K562 (cell line): ENCODE data around the gene ACTR1B. TPM values are rescaled to one million over a fixed set of nuclear protein-coding genes. Genes with fewer than 3 reads are reported as not detected.

Experiments used
- ASH1L ChIP-seq: fragments of 450-650 bp; IDR thresholded peaks from 2 replicates; pipeline ENCODE4 v1.6.1; 2018; ENCODE audit warnings: borderline replicate concordance, mild to moderate bottlenecking, low read depth; ENCODE audit not compliant: partially characterized antibody
- BRD4 ChIP-seq: fragments of 200-600 bp; sonication (generic); IDR thresholded peaks from 2 replicates; pipeline ENCODE4 v1.6.1; 2017; ENCODE audit warnings: inconsistent platforms
- CREB3L1 ChIP-seq: fragments of 450-650 bp; IDR thresholded peaks from 2 replicates; pipeline ENCODE4 v1.6.1; 2014; ENCODE audit warnings: low read depth, mild to moderate bottlenecking, moderate library complexity, borderline replicate concordance
- E2F1 ChIP-seq: sonication (generic); formaldehyde crosslinking; IDR thresholded peaks from 2 replicates; pipeline ENCODE4 v1.8.1; 2023; ENCODE audit warnings: mild to moderate bottlenecking, missing genetic modification reagents, moderate library complexity
- ETV1 ChIP-seq: fragments of 450-650 bp; conservative IDR thresholded peaks from 2 replicates; pipeline ENCODE4 v1.6.1; 2016; ENCODE audit warnings: missing genetic modification characterization, control low read depth, low read depth, missing compliant biosample characterization
- FOXP4 ChIP-seq: sonication (generic); formaldehyde crosslinking; IDR thresholded peaks from 2 replicates; pipeline ENCODE4 v1.8.0; 2022; ENCODE audit warnings: mild to moderate bottlenecking, missing genetic modification reagents, borderline replicate concordance
- GTF2A2 ChIP-seq: IDR thresholded peaks from 2 replicates; pipeline ENCODE4 v1.6.1; 2016; ENCODE audit warnings: mild to moderate bottlenecking, missing genetic modification characterization, missing compliant biosample characterization
- HDAC8 ChIP-seq: fragments of 450-650 bp; IDR thresholded peaks from 2 replicates; pipeline ENCODE4 v1.6.1; 2016; ENCODE audit warnings: mild to moderate bottlenecking, missing genetic modification characterization, moderate library complexity, missing compliant biosample characterization
- HLTF ChIP-seq: fragments of 450-650 bp; IDR thresholded peaks from 2 replicates; pipeline ENCODE4 v1.6.1; 2016
- ILK ChIP-seq: fragments of 450-650 bp; IDR thresholded peaks from 2 replicates; pipeline ENCODE4 v1.6.1; 2016; ENCODE audit warnings: missing genetic modification characterization, low read depth, mild to moderate bottlenecking, missing compliant biosample characterization, moderate library complexity, borderline replicate concordance
- PCBP1 ChIP-seq: fragments of 200-400 bp; formaldehyde crosslinking; IDR thresholded peaks from 2 replicates; pipeline ENCODE4 v1.6.1; 2018; ENCODE audit warnings: mild to moderate bottlenecking, low read depth, low read length; ENCODE audit not compliant: poor library complexity, severe bottlenecking
- PHF8 ChIP-seq: fragments of 200-600 bp; sonication (generic); IDR thresholded peaks from 2 replicates; pipeline ENCODE4 v1.6.1; 2012; ENCODE audit warnings: mixed run types, mild to moderate bottlenecking, inconsistent platforms, low read length, moderate library complexity, borderline replicate concordance
- PPARD ChIP-seq: fragments of 250-450 bp; sonication (Bioruptor Pico); IDR thresholded peaks from 2 replicates; pipeline ENCODE4 v1.8.0; 2022; ENCODE audit warnings: inconsistent platforms, mild to moderate bottlenecking, moderate library complexity
- RBM25 ChIP-seq: fragments of 200-400 bp; formaldehyde crosslinking; IDR thresholded peaks from 2 replicates; pipeline ENCODE4 v1.6.1; 2018; ENCODE audit warnings: low read length, low read depth, moderate library complexity; ENCODE audit not compliant: severe bottlenecking
- STAG1 ChIP-seq: sonication (generic); formaldehyde crosslinking; IDR thresholded peaks from 2 replicates; pipeline ENCODE4 v1.5.0; 2020; ENCODE audit warnings: missing genetic modification reagents, borderline replicate concordance
- TAF1 ChIP-seq: IDR thresholded peaks from 2 replicates; pipeline ENCODE4 v1.6.1; 2011; ENCODE audit warnings: mild to moderate bottlenecking, low read length, moderate library complexity; ENCODE audit not compliant: insufficient read depth, control insufficient read depth, severe bottlenecking; ENCODE audit errors: extremely low read depth
- TCF15 ChIP-seq: fragments of 250-450 bp; sonication (Bioruptor Pico); IDR thresholded peaks from 2 replicates; pipeline ENCODE4 v1.8.0; 2022; ENCODE audit warnings: moderate library complexity, mild to moderate bottlenecking, inconsistent platforms
- TCF7 ChIP-seq: sonication (generic); IDR thresholded peaks from 2 replicates; pipeline ENCODE4 v1.6.1; 2016; ENCODE audit warnings: antibody characterized with exemption, borderline replicate concordance
- ZNF232 ChIP-seq: sonication (generic); formaldehyde crosslinking; IDR thresholded peaks from 2 replicates; pipeline ENCODE4 v1.8.0; 2022; ENCODE audit warnings: mild to moderate bottlenecking, missing genetic modification reagents
- ZNF639 ChIP-seq, 2 experiments: fragments of 200-800 bp in 1 of 2; sonication (Bioruptor generic) in 1 of 2; sonication (generic) in 1 of 2; formaldehyde crosslinking in 1 of 2; IDR thresholded peaks in 1 of 2; conservative IDR thresholded peaks in 1 of 2; 2 replicates each; pipeline versions ENCODE4 v1.5.0 to v1.6.1; 2016 to 2020; ENCODE audit warnings: missing compliant biosample characterization in 1 of 2, missing genetic modification characterization in 1 of 2, missing genetic modification reagents in 1 of 2
- polyA plus RNA-seq, 8 experiments: library from polyadenylated mRNA; depleted of rRNA in 4 of 8; stranded (reverse) in 5 of 8; unstranded in 3 of 8; fragments of >200 nt; fragmentation: Nextera tagmentation in 2 of 8; fragmentation: Illumina TruSeq in 1 of 8; extraction: Ambion mirVana in 2 of 8; extraction: Trizol in 1 of 8; gene quantifications; 2 replicates each; pipeline versions ENCODE4 v1.2.1 to v1.2.3, GENCODE V29; 2011 to 2014; ENCODE audit warnings: inconsistent platforms in 1 of 8, missing spikeins in 1 of 8
- total RNA-seq, 7 experiments: library from RNA; depleted of rRNA in 6 of 7; stranded (reverse); fragments of >200 nt in 6 of 7; fragmentation: Illumina TruSeq in 2 of 7; extraction: Trizol in 2 of 7; gene quantifications; 2 replicates each; pipeline versions ENCODE4 v1.2.1 to v1.2.3, GENCODE V29; 2011 to 2021; ENCODE audit warnings: low replicate concordance in 1 of 7

Gene ACTR1B
- total and polyA plus RNA-seq, 9 of the 15 experiments (the other 6 are each of a cell fraction or from before 2014, with no cell fraction given): 0.49 to 42.3 (median 22.5) TPM

- 0 out of 2 replicates have a peak, but pooled peaks have one; percentile 35 for TF ChIP-seq HDAC8 (tag)
- no peak for TF ChIP-seq ZNF639 (CRISPR knock-in tag; conservative IDR thresholded peaks at IDR 0.05 in 1 of 2, IDR thresholded peaks at IDR 0.05 in 1 of 2)
- TF ChIP-seq TAF1: no peak
- no peak for TF ChIP-seq BRD4
- TF ChIP-seq TCF7: no peak
- no peak for TF ChIP-seq RBM25
- TF ChIP-seq ILK (tag): no peak
- no peak for TF ChIP-seq FOXP4 (CRISPR knock-in tag)
- TF ChIP-seq ETV1 (tag): no peak
- TF ChIP-seq STAG1 (CRISPR knock-in tag): no peak; the same call in 1 of the 2 replicates
- no peak for TF ChIP-seq PHF8
- no peak for TF ChIP-seq PPARD (CRISPR knock-in tag)
- TF ChIP-seq CREB3L1: no peak
- TF ChIP-seq ASH1L: no peak
- TF ChIP-seq PCBP1: no peak
- no peak for TF ChIP-seq TCF15 (CRISPR knock-in tag)
- no peak for TF ChIP-seq GTF2A2 (tag)
- no peak for TF ChIP-seq ZNF232
- TF ChIP-seq HLTF: no peak
- TF ChIP-seq E2F1 (CRISPR knock-in tag): no peak
Measured at GRCh38 chr2:97699765-97700444, 36.1 kb upstream of the ACTR1B start (continued).
